GM19193 (cell line): ENCODE measurements around the gene SUGP2.

ENCODE experiments used
- POLR2A ChIP-seq: IDR thresholded peaks from 4 replicates; pipeline ENCODE4 v1.6.1; 2011; ENCODE audit not compliant: insufficient read depth, insufficient read length; ENCODE audit errors: extremely low read depth

SUGP2 gene

DNA sequence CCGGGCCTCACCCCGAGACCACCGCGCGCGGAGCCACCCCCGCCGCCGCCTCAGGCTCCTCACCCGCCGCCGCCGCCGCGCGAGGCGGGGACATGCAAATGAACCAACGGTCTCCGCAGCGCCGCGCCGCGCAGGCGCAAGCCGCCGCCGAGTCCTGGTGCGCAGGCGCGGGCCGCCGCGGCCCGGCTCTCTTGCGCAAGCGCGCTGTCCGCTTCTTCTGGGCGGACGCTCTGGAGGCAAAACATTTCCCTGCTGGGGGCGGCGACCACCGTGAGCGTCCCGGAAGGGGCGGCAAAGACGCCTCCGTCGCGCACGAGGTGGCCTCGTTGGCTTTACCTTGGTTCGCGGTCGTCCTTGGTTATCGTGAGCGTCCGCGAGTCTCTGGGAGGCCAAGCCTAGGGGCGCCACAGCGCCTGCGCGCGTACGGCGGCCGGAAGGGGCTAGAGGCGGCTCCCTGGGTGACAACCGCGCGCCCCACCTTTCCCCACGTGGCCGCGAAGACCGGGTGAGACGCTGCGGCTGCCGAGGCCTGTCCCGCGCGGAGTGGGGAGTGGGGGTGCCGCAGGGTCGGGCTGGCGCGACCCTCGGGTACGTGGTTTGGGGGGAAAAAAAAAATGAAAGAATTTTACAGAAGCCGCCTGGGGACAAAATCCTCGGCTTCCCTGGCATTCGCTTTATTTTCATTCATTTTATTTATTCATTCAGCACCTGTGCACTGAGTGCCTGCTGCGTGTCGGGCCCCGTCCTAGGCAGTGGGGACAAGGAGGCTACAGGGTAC lies at the start of gene SUGP2, which contains the start of gene ARMC6:
TSS of gene SUGP2 (minus strand) at position 92 of the 778 bp plus-strand sequence. CDS start 2,446 bp downstream, outside the sequence.
TSS of gene ARMC6 (plus strand) at position 178 of the 778 bp plus-strand sequence. CDS start 607 bp downstream, outside the sequence.
- peak; percentile 82 for TF ChIP-seq POLR2A

DNA sequence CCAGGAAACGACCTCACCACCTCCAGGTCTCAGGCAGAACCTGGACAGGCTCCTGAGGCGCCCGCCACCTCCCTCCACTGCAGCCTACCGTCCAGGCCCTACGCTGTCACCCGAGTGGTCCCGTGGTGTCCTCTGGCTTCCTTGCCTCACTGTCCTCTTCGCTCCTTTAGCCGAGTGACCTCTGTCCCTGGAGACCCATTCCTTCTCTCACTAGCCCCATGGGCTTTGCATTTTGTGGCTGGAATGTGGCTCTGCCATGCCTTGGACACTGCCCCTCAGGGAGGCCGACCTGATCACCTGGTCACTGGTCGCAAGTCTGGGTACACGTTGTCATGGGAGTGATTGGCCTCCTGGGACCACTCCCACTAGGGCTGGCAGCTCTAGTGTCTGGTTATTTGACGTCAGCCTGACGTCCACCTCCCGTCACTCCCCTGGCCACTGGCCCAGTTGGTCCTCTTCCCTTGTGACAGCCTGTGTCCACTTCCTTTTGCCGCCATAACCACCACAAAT lies 48.4 kb upstream of the SUGP2 start:
- TF ChIP-seq POLR2A: no peak

DNA sequence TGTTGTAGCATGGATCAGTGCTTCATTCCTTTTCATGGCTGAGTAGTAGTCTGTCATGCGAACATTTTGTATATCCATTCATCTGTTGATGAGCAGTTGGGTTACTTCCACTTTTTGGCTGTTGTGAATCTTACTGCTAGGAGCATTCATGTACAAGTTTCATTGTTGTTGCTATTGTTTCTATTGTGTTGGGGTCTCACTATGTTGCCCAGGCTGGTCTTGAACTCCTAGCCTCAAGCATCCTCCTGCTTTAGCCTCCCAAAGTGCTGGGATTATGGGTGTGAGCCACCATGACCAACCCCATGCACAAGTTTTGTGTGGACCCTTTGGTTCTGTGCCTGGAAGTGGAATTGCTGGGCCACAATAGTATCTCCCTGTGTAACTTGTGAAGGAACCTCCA lies 46.3 kb upstream of the SUGP2 start:
- no peak for TF ChIP-seq POLR2A

DNA sequence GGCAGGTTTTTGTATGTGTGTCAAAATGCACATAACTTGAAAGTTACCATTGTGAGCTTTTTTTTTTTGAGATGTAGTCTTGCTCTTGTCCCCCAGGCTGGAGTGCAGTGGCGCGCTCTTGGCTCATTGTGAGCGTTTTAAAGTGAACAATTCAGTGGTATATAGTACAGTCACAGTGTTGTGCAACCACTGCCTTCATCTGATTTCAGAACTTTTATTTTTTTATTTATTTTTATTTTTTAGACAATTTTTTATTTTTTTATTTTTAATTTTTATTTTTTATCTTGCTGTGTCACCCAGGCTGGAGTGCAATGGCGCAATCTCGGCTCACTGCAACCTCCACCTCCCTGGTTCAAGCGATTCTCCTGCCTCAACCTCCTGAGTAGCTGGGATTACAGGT lies 45.5 kb upstream of the SUGP2 start:
- no peak for TF ChIP-seq POLR2A

DNA sequence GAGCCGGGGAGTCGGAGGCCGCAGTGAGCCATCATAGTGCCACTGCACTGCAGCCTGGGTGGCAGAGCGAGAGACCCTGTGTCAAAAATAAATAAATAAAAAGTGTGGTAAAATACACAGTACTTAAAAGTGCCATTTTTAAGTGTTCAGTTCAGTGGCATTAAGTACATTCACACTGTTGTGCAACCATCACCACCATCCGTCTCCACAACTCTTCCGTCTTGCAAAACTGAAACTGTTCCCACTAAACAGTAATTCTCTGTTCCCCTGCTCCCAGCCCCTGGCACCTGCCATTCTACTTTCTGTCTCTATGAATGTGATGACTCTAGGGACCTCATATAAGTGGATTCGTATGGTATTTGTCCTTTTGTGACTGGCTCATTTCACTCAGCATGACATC lies 43.8 kb upstream of the SUGP2 start:
- TF ChIP-seq POLR2A: no peak

DNA sequence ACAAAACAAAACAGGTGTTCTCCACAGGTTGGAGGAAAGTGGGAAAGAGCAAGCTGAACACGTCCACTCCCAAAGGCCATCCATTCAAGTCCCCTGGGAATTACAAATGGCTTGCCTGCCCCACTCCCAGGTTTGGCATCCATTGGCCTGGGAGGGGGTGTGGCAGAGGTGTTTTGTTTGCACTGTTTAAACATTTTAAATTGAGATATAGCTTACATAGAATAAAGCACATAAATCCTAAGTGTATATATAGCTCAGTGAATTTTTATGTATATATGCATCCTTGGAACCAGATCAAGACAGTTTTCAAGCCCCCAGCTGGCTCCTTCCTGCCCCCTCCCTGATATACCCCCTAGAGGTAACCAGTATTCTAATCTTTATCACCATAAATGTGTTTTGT lies 43.2 kb upstream of the SUGP2 start:
- no peak for TF ChIP-seq POLR2A

DNA sequence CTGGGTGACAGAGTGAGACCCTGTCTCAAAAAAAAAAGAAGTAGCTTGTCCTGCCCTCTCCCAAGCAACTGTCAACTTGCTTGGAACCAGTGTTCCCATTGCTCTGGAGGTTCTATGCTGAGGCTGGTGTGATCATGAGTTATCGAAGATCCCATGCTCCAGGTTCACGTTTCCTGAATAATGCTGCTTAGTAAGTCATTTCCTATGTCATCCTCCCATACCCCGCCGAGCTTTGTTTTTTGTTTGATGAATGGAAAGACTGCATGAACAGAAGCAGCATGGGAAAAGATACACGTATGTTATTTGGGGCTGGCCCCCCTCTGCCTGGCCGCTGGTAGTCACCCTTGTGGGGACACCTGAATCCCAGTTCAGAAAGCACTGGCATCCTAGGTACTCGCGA lies 41.8 kb upstream of the SUGP2 start:
- no peak for TF ChIP-seq POLR2A

DNA sequence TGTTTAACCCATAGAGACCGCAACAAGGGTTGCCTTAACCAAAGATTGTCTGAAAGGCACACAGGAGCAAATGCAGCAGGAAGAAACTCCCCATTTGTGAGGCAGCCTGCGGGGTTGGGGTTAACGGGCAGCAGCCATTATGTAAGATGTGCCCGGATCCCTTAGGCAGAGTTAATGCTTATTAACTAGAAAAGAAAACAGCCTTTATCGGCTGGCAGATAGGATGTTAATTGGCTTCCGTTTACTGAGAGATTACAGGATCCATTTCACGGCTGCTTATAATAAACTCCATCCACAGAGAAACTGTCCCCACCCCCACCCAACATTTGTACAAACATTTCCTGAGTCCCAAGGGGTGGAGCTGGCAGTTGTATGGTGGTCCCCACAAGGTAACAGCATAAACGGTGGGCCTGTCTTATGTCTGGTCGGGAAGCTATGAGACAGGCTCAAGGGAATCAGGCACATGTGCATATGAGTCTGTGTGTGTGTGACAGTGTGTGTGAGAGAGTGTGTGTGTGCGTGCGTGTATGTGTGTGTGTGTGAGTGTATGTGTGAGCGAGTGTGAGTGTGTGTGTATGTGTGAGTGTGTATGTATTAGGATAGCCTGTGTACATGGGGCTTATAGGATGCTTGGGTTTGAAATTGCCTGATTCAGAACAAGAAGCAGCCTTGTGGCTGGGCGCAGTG lies 41.0 kb upstream of the SUGP2 start:
- TF ChIP-seq POLR2A: no peak

DNA sequence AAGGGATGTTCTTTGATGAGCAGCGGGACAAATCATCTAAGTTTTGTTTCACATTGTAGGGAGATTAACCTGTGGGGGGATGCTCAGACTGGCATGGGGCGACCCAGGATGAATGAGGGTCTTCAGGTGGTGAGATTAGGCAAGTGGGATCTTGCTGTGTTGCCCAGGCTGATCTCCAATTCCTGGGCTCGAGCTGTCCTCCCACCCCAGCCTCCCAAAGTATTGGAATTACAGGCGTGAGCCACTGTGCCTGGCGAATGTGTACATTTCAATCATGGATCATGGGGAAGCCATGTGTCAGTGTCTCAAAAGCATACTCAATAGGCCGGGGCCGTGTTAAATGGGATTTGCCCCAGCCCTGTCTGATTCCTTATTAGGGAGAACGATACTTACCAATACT lies 38.6 kb upstream of the SUGP2 start:
- no peak for TF ChIP-seq POLR2A

DNA sequence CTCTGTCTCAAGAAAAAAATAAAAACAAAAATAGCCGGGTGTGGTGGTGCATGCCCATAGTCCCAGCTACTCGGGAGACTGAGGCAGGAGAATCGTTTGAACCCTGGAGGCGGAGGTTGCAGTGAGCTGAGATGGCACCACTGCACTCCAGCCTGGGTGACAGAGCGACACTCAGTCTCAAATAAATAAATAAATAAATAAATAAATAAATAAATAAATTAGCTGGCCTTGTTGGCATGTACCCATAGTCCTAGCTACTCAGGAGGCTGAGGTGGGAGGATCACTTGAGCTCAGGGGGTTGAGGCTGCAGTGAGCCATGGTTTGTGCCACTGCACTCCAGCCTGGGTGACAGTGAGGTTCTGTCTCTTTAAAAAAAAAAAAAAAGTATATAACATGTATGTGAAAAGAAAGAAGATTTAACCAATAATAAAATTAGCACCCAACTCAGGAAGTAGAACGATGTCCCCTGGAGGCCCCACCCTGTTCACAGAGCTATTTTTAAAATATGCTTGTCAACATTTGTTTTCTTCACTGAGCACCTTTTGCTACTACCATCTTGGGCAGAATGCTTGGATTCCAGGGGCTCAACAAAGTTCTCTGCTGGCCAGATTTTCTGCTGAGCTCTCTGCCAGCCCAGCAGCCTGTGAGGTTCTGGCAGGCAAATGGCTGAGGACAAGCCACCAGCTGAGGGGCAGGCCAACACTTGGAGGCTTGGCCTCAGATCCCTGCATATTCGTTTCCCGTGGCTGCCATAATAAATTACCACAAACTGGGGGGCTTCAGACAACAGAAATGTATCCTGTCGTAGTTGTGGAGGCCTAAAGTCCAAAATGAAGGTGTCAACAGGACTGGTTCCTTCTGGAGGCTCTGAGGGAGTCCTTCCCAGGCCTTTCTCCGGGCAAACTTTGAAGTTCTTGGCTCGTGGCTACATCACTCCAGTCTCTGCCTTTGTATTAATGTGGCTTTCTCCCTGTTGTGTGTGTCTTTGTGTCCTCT lies 35.6 kb upstream of the SUGP2 start:
- TF ChIP-seq POLR2A: no peak

DNA sequence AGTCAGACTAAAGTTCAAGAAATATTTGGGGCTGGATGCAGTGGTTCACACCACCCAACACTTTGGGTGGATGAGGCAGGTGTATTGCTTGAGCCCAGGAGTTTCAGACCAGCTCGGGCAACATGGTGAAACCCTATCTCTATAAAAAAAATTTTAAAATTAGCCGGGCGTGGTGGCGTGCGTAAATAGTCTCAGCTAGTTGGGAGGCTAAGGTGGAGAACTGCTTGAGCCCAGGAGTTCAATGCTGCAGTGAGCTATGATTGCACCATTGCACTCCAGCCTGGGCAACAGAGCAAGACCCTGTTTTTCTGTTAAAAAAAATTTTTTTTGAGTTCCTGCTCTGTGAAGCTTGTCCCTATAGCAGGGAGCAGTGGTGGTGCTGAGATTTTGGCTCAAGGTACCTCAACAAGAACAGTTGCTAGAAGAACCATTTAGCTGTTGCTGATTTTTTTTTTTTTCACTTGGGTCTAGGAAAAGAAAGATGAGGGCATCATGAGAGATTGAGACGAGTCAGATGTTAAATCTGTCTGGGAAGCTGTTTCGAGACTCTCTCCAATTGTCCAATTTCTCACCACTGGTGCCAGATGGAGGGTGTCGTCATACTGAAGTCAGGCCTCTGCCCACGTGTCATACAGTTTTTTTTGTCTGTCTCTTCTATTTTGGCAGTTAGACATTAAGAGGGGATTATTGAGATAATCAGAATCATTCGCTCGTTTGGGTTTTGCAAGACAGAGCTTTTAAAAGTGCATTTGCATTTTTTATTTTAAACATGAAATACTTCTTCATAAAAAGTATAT lies 34.2 kb upstream of the SUGP2 start:
- no peak for TF ChIP-seq POLR2A

DNA sequence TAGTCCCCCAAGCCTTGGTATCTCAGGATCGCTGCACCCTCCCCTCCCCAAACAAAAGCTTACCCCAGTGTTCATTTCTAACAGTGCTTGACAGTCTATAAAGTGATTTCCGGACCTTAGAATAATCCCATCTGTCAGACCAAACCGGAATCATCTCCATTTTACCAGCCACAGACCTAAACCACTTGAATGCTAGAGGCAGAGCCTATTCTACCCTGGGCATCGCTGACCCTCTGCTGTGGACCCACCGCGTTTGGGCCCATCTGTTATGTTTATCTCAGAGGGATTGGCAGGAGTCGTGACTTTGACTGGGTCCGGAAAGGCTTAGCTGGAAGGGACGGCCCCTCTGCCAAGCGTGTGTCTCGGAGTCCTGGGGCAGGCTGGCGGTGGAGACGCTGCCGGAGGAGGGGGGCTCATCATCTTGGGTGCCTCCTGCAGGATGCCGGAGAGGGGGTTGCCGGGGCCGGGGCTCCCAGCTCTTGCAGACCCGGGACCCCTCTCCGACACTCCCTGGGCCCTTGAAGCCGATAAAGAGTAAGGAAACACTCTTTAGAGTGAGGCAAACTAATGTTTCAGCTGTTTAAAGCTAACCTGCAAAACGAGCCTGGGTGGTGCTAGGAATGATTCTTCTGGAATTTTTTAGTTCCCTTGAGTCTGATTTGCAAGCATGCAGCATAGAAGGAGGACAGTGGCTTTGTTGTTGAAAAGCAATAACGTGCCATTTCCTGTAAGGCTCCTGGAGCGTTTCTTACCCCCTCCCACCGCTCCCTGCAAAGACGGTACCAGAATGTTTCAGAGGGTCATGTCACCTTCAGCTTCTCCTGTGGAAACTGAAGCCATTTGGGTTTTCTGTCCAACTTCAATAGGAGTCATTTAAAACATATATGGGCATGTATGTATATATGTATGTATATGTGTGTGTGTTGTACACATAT lies 31.8 kb upstream of the SUGP2 start:
- TF ChIP-seq POLR2A: no peak
